NCI-H1105 treated with DMSO at 0.1 percent for 48 hours (cell line): Measurements from ENCODE around the gene AIF1.

Experiments used
- DNase-seq: peaks from one replicate; lab custom pipeline; 2025; lab: John Stamatoyannopoulos, UW

AIF1 gene

DNA sequence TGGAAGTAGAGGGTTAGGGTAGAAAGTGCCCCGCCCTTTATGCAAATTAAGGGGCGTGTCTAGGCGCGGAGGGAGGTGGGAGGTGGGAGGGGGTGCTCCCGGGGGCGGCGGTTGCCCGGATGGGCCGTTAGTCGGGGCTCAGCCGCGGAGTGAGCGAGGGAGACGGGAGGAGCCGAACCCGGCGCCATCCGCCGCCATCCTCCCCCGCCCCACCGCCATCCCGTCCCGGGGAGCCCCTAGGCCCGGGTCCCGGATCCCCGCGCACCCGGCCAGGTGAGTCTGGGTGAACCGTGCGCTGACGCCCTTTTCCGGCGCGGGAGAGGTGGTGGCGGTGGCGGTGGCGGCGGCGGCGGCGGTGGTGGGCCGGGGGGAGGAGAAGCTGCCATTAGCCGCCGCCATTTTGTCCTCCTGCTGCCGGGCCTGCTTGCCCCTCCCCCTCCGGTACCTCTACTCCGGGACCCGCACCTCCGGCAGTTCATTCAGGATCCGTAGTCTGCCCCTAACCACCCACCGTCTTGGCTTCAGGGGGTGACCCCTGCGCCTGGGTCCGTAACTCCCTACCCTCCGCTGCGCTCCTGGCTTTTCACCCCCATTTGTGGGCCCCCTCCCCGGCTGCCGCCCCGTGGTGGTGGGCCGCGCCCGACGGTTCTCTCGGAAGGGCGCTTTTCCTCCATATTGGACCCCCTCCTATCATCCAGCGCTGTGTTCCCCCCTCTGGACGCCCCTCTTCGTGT, 5.7 kb downstream of the AIF1 start, which contains the start of gene PRRC2A:
Gene PRRC2A (plus strand): TSS at position 130 of the 734 bp plus-strand sequence. CDS start 2,075 bp downstream, outside the sequence.
- DNase-seq: peak; percentile 72

DNA sequence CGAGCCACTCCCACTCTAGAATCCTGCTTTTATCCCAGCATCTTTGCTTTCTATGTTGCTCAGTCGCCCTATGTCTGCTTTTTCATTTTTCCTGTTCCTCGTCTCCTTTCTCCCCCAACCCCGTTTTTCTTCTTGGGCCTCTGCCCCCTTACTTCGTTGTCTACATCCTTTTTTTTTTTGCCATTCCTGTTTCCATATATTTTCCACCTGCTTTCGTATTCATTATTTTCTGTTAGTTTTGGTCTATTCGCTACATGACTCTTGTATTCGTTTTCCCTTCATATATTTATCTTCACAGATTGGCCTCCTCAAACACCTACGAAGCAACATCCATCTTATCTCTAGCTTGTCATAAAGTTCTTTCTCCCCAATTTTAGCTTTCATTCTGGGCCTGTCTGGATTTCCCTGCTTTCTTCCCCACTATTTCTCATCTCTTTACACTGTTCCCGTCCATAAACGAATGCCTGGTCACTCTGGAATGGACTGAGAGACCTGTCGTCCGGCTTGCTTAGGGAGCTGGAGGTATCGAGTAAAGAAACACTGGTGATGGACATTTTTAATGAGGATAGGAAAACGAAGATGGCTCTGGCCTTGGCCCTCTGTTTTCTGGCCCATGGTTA, 6.4 kb downstream of the AIF1 start:
- peak; percentile 29 for DNase-seq

- no peak for DNase-seq
Observed at GRCh38 chr6:31621991-31622390, 7.0 kb downstream of the AIF1 start.

DNA sequence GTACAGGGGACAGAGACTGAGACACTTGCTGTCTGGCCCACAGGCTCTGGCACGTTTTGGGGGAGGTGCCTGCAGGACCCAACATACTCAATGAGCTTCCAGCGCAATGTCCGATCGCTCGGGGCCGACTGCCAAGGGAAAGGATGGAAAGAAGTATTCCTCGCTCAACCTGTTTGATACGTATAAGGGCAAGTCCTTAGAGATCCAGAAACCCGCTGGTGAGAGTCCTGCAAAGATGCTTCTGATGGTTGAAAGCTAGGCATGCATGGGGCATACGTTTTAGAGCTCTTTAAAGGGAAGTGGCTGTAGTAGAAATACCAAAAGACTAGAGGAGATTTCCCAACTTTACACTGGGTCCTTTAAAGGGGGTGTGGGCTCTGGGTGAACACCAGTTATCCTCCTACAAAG, 7.7 kb downstream of the AIF1 start:
- DNase-seq: no peak

DNA sequence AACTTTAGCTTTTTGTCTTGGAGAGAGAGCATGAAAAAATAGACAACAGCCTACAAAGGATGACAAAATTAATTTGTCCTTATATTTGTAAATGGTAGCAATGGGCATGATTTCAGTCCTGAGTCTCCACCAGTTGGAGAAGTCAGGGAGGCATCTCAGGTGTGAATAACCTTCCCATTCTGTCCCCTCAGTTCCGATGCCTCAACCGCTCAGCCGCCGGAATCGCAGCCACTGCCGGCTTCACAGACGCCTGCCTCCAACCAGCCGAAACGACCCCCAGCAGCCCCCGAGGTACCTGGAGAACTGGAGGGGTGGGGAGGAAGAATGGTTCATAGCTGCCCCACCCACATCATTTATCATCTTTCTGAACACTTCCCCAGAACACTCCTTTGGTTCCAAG, 9.0 kb downstream of the AIF1 start:
- no peak for DNase-seq

GRCh38 chr6:31626952-31627351, 11.9 kb downstream of the AIF1 start:
- DNase-seq: no peak

- no peak for DNase-seq
Observed at GRCh38 chr6:31627690-31628287, 12.8 kb downstream of the AIF1 start.

GRCh38 chr6:31629014-31629413, 14.0 kb downstream of the AIF1 start:
- DNase-seq: no peak

DNA sequence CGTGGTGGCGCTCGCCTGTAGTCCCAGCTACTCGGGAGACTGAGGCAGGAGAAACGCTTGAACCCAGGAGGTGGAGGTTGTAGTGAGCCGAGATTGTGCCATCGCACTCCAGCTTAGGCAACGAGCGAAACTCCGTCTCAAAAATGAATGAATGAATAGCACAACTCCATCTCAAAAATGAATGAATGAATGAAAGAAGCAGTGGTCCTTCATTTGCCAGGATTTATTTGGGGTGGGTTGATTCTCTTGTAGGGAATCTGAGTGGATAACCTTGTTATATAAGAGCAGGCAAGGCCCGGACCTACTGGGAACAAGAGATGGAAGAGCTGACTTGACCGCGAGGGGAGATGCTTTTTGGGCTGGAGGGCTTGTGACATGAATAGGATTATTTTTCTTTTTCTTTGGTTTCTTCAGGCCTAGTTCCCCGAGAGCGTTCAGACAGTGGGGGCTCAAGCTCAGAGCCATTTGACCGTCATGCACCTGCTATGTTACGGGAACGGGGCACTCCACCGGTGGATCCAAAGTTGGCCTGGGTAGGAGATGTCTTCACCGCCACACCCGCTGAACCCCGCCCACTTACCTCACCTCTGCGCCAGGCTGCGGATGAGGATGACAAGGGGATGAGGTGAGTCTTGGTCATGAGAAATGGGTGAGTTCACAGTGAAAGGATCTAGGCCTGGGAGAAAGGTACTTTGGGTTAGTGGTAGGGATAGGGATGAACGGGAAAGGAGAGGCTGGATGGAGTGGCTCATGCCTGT, 15.3 kb downstream of the AIF1 start:
- DNase-seq: no peak

DNA sequence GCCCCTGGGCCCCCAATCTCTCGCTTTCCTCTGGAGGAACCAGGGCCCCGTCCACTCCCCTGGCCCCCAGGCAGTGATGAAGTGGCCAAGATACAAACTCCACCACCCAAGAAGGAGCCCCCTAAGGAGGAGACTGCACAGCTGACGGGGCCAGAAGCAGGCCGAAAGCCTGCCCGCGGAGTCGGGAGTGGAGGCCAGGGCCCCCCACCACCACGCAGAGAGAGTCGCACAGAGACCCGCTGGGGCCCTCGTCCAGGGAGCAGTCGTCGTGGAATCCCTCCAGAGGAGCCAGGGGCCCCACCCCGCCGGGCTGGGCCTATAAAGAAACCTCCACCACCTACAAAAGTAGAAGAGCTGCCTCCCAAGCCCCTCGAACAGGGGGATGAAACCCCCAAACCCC, 16.2 kb downstream of the AIF1 start:
- no peak for DNase-seq

- no peak for DNase-seq
Observed at GRCh38 chr6:31631681-31632278, 16.7 kb downstream of the AIF1 start.

GRCh38 chr6:31632279-31632946, 17.4 kb downstream of the AIF1 start:
- DNase-seq: no peak

DNA sequence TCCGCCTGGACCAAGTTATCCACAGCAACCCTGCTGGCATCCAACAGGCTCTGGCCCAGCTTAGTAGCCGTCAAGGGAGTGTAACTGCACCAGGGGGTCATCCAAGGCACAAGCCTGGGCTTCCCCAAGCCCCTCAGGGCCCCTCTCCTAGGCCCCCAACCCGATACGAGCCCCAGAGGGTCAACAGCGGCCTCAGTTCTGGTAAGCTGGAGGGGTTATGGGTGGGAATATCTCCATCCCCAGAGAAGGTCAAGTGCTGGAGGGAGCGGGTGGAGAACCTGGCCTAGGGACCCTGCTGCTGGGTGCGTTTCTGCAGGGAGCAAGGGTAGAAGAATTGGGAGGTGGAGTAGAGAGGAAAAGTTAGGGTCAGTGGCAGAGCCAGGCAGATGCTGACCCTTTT, 18.4 kb downstream of the AIF1 start:
- no peak for DNase-seq

GRCh38 chr6:31634131-31634530, 19.1 kb downstream of the AIF1 start:
- no peak for DNase-seq

GRCh38 chr6:31634969-31635575, 20.0 kb downstream of the AIF1 start:
- DNase-seq: no peak

- no peak for DNase-seq
Observed at GRCh38 chr6:31636698-31637596, 21.9 kb downstream of the AIF1 start.

- DNase-seq: no peak
Observed at GRCh38 chr6:31639043-31639442, 24.0 kb downstream of the AIF1 start.

- no peak for DNase-seq
Observed at GRCh38 chr6:31639449-31639861, 24.4 kb downstream of the AIF1 start.

DNA sequence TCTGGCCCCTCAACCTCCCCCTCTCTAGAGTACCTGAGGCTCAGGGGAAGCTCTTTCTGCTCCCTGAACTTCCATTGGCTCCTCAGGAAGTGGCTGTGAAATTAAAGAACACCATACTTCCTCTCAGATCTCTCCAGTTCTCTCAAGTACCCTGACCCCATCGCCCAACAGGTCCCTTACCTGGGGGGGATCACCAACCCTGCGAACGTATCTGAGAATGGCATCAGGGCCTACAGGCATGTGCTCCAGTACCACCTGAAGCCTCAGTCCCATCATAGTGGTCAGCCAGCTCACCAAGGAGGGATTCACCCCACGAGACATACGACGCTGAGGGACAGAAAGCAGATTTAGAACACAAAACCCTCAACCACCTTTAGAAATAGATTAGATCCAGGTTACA, 25.6 kb downstream of the AIF1 start:
- no peak for DNase-seq

- no peak for DNase-seq
Observed at GRCh38 chr6:31641370-31641769, 26.3 kb downstream of the AIF1 start.
